ES-I3 (cell line): Measurements from ENCODE around the gene FARS2.
"Not testable (repeated sequence)": the region's sequence is repeated elsewhere in the genome, so short reads cannot be mapped to it uniquely, and the experiment has no call there.

Source experiments
- H3K36me3 ChIP-seq: 2 replicates; pipeline ENCODE4 v1.6.1; 2013; ENCODE audit warnings: mild to moderate bottlenecking, low read length, control low read depth, moderate library complexity; ENCODE audit not compliant: insufficient read depth
- H3K4me1 ChIP-seq: 2 replicates; pipeline ENCODE4 v1.6.1; 2013; ENCODE audit warnings: mild to moderate bottlenecking, control low read depth, low read length; ENCODE audit not compliant: insufficient read depth
- H3K9ac ChIP-seq: 2 replicates; pipeline ENCODE4 v1.6.1; 2013; ENCODE audit warnings: low read depth, mild to moderate bottlenecking, low read length, moderate library complexity
- H3K9me3 ChIP-seq: 2 replicates; pipeline ENCODE4 v1.6.1; 2013; ENCODE audit warnings: mild to moderate bottlenecking, low read length, moderate library complexity; ENCODE audit not compliant: control insufficient read depth, insufficient read depth

The FARS2 gene

DNA sequence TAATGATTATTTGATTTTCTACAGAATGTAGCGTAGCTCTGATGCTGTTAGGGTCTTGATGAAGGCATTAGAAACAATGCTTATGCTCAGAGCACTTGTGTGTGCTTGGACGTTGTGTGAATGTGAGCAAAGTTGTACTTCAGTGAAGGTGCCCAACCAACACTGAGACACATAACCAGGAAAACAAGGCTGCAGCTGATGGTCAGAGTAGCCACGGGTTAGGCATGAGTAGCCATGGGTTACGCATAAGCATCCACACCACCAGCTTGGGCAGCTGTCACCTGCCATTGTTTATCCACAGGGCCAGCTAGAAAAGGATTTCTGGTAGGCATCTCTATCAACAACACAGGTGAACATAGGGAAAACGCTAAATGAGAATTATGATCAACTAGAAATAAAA is 418.8 kb downstream of the FARS2 start:
- H3K9me3 ChIP-seq, result no peaks in the 10 kb centered on the region
- no peaks in the 10 kb centered on the region for H3K36me3 ChIP-seq
- H3K9ac ChIP-seq, result no peak overlapping the region
- peaks cover 3% of the 10 kb centered on the region; the same call in 1 of the 2 replicates for H3K4me1 ChIP-seq

GRCh38 chr6:5681480-5681879 is 420.2 kb downstream of the FARS2 start:
- Histone ChIP-seq H3K4me1 (peaks cover 3% of the 10 kb centered on the region; the same call in 1 of the 2 replicates), H3K9ac (no peak overlapping the region), H3K9me3 (no peaks in the 10 kb centered on the region), H3K36me3 (no peaks in the 10 kb centered on the region)

GRCh38 chr6:5682530-5682929 is 421.2 kb downstream of the FARS2 start:
- Histone ChIP-seq H3K36me3 (no peaks in the 10 kb centered on the region), H3K9me3 (no peaks in the 10 kb centered on the region), H3K4me1 (peaks cover 3% of the 10 kb centered on the region; the same call in 1 of the 2 replicates), H3K9ac (no peak overlapping the region)

DNA sequence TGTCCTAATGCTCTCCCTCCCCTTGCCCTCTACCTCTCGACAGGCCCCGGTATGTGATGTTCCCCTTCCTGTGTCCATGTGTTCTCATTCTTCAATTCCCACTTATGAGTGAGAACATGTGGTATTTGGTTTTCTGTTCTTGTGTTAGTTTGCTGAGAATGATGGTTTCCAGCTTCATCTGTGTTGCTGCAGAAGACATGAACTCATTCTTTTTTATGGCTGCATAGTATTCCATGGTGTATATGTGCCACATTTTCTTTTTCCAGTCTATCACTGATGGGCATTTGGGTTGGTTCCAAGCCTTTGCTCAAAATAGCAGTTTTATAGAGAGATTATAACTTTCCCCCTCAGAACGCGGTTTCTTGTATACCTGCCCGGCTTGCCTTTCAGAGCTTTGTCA is 422.4 kb downstream of the FARS2 start:
- not testable (repeated sequence) for H3K36me3 ChIP-seq, H3K9ac ChIP-seq, H3K9me3 ChIP-seq, H3K4me1 ChIP-seq

DNA sequence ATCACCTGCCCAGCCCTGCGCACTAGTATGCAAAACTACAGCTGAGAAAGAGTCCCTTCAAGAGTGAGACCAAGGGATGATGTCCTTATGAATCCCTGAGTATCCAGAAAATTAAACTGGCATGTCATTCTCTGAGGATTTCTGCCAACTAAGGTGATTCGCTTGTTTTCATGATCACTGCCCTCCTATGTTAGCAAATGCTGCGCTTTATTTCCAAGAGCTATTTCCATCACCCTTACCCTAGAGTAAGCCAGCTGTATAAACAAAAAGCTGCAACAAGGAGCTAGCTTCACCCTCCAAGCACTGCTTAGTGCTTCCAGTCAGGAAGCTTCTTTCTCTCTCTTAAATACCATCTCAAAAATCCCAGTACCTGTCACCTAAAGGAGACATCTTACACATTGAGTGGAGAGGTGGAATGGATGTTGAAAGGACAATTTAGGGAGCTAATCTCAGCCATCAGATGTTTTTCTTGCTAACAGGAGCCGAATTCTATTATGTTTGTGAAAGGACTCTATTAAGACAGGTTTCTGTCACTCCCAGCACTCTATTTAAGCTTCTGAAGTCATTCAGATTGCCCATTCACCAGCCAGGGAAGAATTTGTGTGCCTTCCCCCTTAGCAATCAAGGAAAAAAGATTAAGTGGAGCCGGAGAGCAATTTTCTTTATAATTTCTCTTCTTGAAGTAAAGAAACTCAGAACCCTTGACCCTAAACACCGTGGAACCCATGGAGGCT is 423.2 kb downstream of the FARS2 start:
- no peaks in the 10 kb centered on the region for H3K9me3 ChIP-seq
- H3K36me3 ChIP-seq, result no peaks in the 10 kb centered on the region
- no peak overlapping the region for H3K9ac ChIP-seq
- peaks cover 3% of the 10 kb centered on the region; the same call in 1 of the 2 replicates for H3K4me1 ChIP-seq

DNA sequence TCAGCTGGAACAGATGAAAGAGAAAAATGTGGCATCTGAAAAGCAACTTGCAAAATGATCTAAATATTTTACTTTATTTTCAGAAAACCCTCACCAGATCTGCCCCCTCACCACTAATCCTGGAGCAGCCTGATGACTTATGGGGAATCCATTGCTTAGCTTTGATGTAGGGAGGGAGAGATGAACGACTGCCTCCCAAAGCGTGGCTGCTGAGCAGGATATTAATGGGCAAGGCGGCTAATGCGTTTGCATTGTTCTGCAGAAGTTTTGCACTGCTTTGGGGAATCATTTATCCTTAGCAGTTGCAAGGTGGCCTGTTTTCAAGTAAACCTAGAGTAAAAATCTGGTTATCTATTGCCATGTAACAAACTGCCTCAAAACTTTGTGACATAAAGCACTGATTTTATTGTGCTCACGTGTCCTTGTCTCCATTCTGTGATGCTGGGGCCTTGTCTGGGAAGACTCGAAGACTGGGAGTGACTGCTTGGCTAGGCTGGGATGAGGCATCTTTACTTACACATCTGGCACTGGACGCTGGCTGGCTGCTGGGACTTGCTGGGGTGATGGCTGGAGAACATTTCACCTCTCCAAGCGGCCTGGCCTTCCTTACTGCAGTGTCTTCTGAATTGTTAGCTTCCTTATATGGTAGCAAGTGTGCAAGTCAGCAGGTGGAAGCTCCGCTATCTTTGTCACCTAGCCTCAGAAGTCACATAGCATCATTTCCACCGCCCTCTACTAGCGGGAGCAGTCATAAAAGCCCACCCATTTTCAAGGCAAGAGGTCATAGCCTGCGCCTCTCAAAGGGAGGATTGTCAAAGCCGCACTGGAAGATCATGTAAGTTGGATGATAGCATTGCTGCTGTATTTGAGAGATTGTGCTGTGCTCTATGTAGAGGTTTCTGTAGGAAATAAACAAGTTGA is 432.2 kb downstream of the FARS2 start:
- Histone ChIP-seq H3K36me3 (no peaks in the 10 kb centered on the region; the same call in 1 of the 2 replicates), H3K9me3 (peaks cover 10% of the 10 kb centered on the region), H3K4me1 (no peaks in the 10 kb centered on the region), H3K9ac (no peak overlapping the region)

DNA sequence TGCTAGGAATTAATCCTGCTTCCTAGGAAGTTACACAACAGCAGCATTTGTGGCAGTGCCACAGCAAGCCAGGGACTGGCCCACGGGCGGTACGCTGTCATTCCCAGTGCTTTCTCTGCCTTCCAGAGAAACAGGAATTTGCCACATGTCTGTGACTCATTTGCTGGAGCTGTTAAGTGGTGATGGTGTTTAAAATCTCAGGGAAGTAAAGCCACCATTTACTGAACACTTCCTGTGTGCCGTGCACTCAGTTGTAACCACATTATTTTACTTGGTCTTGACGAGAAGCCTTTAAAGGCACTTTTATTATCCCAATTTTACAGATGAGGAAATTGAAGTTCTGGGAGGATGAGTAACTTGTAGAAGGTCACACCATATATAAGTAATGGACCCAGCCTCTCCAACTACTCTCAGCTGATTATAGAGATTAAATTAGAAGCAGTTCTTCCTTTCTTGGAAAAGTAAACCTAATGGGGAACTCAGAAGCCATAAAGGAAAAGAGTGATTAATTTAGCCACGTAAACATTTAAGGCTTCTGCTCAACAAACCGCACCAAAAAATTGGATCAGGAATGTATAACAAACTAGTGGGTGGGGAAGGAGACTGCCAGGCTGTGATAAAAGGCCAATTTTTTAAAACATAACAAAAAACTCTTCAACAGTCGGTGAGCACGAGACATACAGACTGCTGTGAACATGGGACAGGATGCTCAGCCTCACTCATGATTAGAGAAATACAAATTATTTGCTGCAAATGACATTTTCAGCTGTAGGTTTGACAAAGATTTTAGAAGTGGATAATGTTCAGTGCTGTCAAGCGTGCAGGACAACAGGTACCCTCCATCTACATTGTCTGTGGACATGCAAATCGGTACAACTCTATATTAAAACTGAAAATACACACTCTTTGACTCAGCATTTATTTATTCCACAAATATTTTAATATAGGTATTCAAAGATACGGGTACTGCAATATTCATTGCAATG is 434.2 kb downstream of the FARS2 start:
- no peak overlapping the region for H3K9ac ChIP-seq
- H3K36me3 ChIP-seq, result no peaks in the 10 kb centered on the region; the same call in 1 of the 2 replicates
- H3K4me1 ChIP-seq, result no peaks in the 10 kb centered on the region
- peaks cover 10% of the 10 kb centered on the region for H3K9me3 ChIP-seq

GRCh38 chr6:5697508-5697907 is 436.2 kb downstream of the FARS2 start:
- no peaks in the 10 kb centered on the region; the same call in 1 of the 2 replicates for H3K36me3 ChIP-seq
- no peaks in the 10 kb centered on the region for H3K4me1 ChIP-seq
- H3K9me3 ChIP-seq, result peaks cover 5% of the 10 kb centered on the region
- no peak overlapping the region for H3K9ac ChIP-seq

- H3K36me3 ChIP-seq, result no peaks in the 10 kb centered on the region; the same call in 1 of the 2 replicates
- no peaks in the 10 kb centered on the region for H3K9me3 ChIP-seq
- H3K4me1 ChIP-seq, result no peaks in the 10 kb centered on the region
- no peak overlapping the region for H3K9ac ChIP-seq
These were observed 437.0 kb downstream of the FARS2 start for GRCh38 chr6:5698318-5698717.

DNA sequence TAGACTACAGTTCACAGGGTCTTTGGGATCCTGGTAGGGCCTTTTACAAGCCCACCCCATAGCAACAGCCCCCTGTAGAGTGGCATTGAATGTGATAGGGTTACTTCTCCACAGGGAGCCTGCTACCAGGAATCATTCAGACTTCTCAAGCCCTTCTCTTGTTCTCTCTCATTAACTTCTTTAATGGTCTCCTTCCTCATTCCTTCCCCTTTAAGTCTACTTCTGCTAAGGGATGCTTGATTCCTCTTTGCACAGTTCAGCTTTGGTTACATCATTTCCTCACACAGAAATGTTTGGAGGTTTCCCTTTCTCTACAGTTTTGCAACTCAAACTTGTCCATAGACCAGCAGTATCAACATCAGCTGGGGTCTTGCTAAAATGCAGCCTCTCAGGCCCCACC is 437.8 kb downstream of the FARS2 start:
- H3K36me3 ChIP-seq, H3K4me1 ChIP-seq, H3K9me3 ChIP-seq, H3K9ac ChIP-seq: not testable (repeated sequence)

DNA sequence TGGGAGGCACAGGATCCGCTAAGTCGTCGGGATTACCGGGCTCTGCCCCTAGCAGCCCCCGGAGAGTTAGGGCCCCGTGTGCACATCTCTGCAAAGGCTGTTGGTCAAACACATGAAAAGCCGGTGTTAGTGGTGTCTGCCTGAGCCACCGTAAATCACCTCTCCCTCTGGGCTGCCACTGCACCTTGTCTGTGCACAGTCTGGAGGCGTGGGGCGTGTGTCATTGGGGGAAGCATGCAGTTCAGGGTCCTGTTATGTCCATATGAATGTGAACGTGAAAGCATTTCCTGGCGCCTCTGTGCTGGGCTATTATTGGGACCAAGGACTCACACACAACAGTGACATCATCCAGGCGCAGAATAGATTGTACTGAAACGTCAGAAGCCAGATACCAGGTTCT is 439.9 kb downstream of the FARS2 start:
- Histone ChIP-seq H3K36me3 (no peaks in the 10 kb centered on the region), H3K9ac (no peak overlapping the region), H3K4me1 (no peaks in the 10 kb centered on the region), H3K9me3 (no peaks in the 10 kb centered on the region)

DNA sequence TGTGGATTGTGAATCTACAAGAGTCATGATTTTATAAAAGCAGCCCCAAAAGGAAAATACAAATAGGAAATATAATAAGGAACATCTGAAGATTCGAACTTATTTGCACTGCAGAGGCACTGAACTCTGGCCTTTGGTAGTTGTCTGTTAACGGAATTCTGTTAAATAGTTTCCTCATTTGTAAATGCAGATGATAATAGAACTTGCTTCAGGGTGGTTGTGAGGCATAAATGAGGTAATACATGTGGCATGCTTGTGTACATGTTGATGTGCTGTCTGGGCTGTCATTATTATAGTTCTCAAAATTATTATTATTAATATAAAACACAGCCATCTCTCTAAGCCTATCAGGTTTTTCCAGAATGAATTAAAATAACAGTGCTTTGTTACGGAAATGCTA is 443.4 kb downstream of the FARS2 start:
- no peaks in the 10 kb centered on the region for H3K9me3 ChIP-seq
- no peaks in the 10 kb centered on the region for H3K4me1 ChIP-seq
- H3K9ac ChIP-seq, result no peak overlapping the region
- H3K36me3 ChIP-seq, result no peaks in the 10 kb centered on the region

GRCh38 chr6:5705252-5705651 is 443.9 kb downstream of the FARS2 start:
- Histone ChIP-seq H3K36me3 (no peaks in the 10 kb centered on the region), H3K9ac (no peak overlapping the region), H3K9me3 (no peaks in the 10 kb centered on the region), H3K4me1 (no peaks in the 10 kb centered on the region)
